HEK293 (cell line): ENCODE results near the gene CYB5B.

ENCODE experiments used
- CTCF ChIA-PET: fragments of 350-600 bp; formaldehyde crosslinking; extraction: SDS; loops from one replicate; lab custom pipeline; 2021; ENCODE audit warnings: antibody characterized with exemption; lab: Yijun Ruan, JAX
- POLR2A ChIA-PET: fragments of 300-600 bp; formaldehyde crosslinking; extraction: SDS; loops from one replicate; lab custom pipeline; 2020; ENCODE audit warnings: antibody characterized with exemption, inconsistent platforms; lab: Yijun Ruan, JAX
- H3K27ac ChIP-seq: fragments of 200-500 bp; sonication (Bioruptor generic); 2 replicates; pipeline ENCODE4 v1.5.1; 2014; ENCODE audit warnings: low read depth, low read length, control low read depth, inconsistent platforms; ENCODE audit errors: extremely low read depth
- H3K36me3 ChIP-seq, 2 experiments: fragments of 200-500 bp in 1 of 2; sonication (Bioruptor generic) in 1 of 2; 1 replicate in 1 of 2; 2 replicates in 1 of 2; pipeline ENCODE4 v1.5.1; 2014 to 2017; ENCODE audit warnings: inconsistent platforms in 2 of 2, low read length in 2 of 2; ENCODE audit not compliant: control insufficient read depth in 2 of 2, insufficient read depth in 1 of 2
- H3K4me1 ChIP-seq: fragments of 200-500 bp; sonication (Bioruptor generic); 2 replicates; pipeline ENCODE4 v1.5.1; 2014; ENCODE audit warnings: mild to moderate bottlenecking, low read length, inconsistent platforms; ENCODE audit not compliant: control insufficient read depth, insufficient read depth
- H3K4me3 ChIP-seq: 2 replicates; pipeline ENCODE4 v1.5.1; 2011; ENCODE audit warnings: low read depth, mild to moderate bottlenecking, control low read depth, low read length, moderate library complexity
- H3K9me3 ChIP-seq: fragments of 200-500 bp; sonication (Bioruptor generic); 2 replicates; pipeline ENCODE4 v1.5.1; 2014; ENCODE audit warnings: low read depth, low read length, inconsistent platforms; ENCODE audit not compliant: control insufficient read depth, insufficient read depth
- BCL11B ChIP-seq: fragments of 450-650 bp; formaldehyde crosslinking; IDR thresholded peaks from 2 replicates; pipeline ENCODE4 v1.5.1; 2016; ENCODE audit warnings: low read depth, missing biosample characterization, missing genetic modification characterization
- IKZF3 ChIP-seq: fragments of 450-650 bp; IDR thresholded peaks from 2 replicates; pipeline ENCODE4 v1.5.0; 2018; ENCODE audit warnings: missing biosample characterization, mild to moderate bottlenecking, missing genetic modification characterization, moderate library complexity
- MEIS1 ChIP-seq: sonication (generic); formaldehyde crosslinking; IDR thresholded peaks from 2 replicates; pipeline ENCODE4 v1.8.1; 2022; ENCODE audit warnings: missing genetic modification reagents, mild to moderate bottlenecking, borderline replicate concordance
- PRDM10 ChIP-seq: fragments of 450-650 bp; formaldehyde crosslinking; IDR thresholded peaks from 2 replicates; pipeline ENCODE4 v1.5.1; 2016; ENCODE audit warnings: missing biosample characterization, missing genetic modification characterization
- SCRT1 ChIP-seq: fragments of 450-650 bp; formaldehyde crosslinking; IDR thresholded peaks from 2 replicates; pipeline ENCODE4 v1.5.1; 2016; ENCODE audit warnings: missing biosample characterization, missing genetic modification characterization, borderline replicate concordance
- ZBTB6 ChIP-seq: fragments of 450-650 bp; formaldehyde crosslinking; IDR thresholded peaks from 2 replicates; pipeline ENCODE4 v1.5.1; 2017; ENCODE audit warnings: missing biosample characterization, missing genetic modification characterization
- ZBTB7A ChIP-seq: fragments of 450-650 bp; formaldehyde crosslinking; IDR thresholded peaks from 2 replicates; pipeline ENCODE4 v1.5.1; 2016; ENCODE audit warnings: low read depth, missing biosample characterization, missing genetic modification characterization
- ZNF223 ChIP-seq: fragments of 450-650 bp; formaldehyde crosslinking; IDR thresholded peaks from 2 replicates; pipeline ENCODE4 v1.5.1; 2016; ENCODE audit warnings: missing biosample characterization, missing genetic modification characterization
- ZNF23 ChIP-seq: fragments of 450-650 bp; formaldehyde crosslinking; IDR thresholded peaks from 2 replicates; pipeline ENCODE4 v1.5.1; 2016; ENCODE audit warnings: missing biosample characterization, missing genetic modification characterization, borderline replicate concordance
- ZNF324 ChIP-seq: fragments of 450-650 bp; formaldehyde crosslinking; IDR thresholded peaks from 2 replicates; pipeline ENCODE4 v1.5.1; 2016; ENCODE audit warnings: missing biosample characterization, missing genetic modification characterization
- ZNF362 ChIP-seq: fragments of 450-650 bp; formaldehyde crosslinking; IDR thresholded peaks from 2 replicates; pipeline ENCODE4 v1.5.1; 2016; ENCODE audit warnings: missing biosample characterization, missing genetic modification characterization
- ZNF433 ChIP-seq: fragments of 450-650 bp; formaldehyde crosslinking; IDR thresholded peaks from 2 replicates; pipeline ENCODE4 v1.5.1; 2016; ENCODE audit warnings: missing biosample characterization, missing genetic modification characterization, low read depth
- ZNF518A ChIP-seq: fragments of 450-650 bp; formaldehyde crosslinking; conservative IDR thresholded peaks from 2 replicates; pipeline ENCODE4 v1.5.1; 2016; ENCODE audit warnings: low read depth, missing biosample characterization, missing genetic modification characterization
- ZNF544 ChIP-seq: fragments of 450-650 bp; formaldehyde crosslinking; IDR thresholded peaks from 2 replicates; pipeline ENCODE4 v1.5.0; 2017; ENCODE audit warnings: missing biosample characterization, missing genetic modification characterization
- ZNF624 ChIP-seq: fragments of 450-650 bp; formaldehyde crosslinking; IDR thresholded peaks from 2 replicates; pipeline ENCODE4 v1.5.1; 2017; ENCODE audit warnings: missing biosample characterization, missing genetic modification characterization
- ZNF629 ChIP-seq: fragments of 450-650 bp; formaldehyde crosslinking; IDR thresholded peaks from 2 replicates; pipeline ENCODE4 v1.5.1; 2017; ENCODE audit warnings: missing biosample characterization, missing genetic modification characterization
- ZNF660 ChIP-seq: fragments of 450-650 bp; IDR thresholded peaks from 2 replicates; pipeline ENCODE4 v1.5.1; 2018; ENCODE audit warnings: missing biosample characterization, mild to moderate bottlenecking, missing genetic modification characterization
- ZNF670 ChIP-seq: fragments of 450-650 bp; formaldehyde crosslinking; IDR thresholded peaks from 2 replicates; pipeline ENCODE4 v1.5.1; 2016; ENCODE audit warnings: missing biosample characterization, missing genetic modification characterization, low read depth
- ZNF677 ChIP-seq: fragments of 450-650 bp; IDR thresholded peaks from 2 replicates; pipeline ENCODE4 v1.5.0; 2018; ENCODE audit warnings: missing biosample characterization, mild to moderate bottlenecking, missing genetic modification characterization, moderate library complexity
- ZSCAN4 ChIP-seq: fragments of 450-650 bp; formaldehyde crosslinking; IDR thresholded peaks from 2 replicates; pipeline ENCODE4 v1.5.1; 2017; ENCODE audit warnings: missing biosample characterization, missing genetic modification characterization

CYB5B gene

GRCh38 chr16:69469807-69470561 lies 45.6 kb downstream of the CYB5B start (continued):
- TF ChIP-seq ZNF629 (tag by site-specific recombination) (no peak), ZNF223 (no peak), ZSCAN4 (tag by site-specific recombination) (no peak), PRDM10 (tag by site-specific recombination) (no peak), MEIS1 (CRISPR knock-in tag) (no peak), BCL11B (tag by site-specific recombination) (no peak), ZNF23 (no peak), ZBTB6 (tag by site-specific recombination) (no peak)

- no peaks in the 10 kb centered on the region for H3K9me3 ChIP-seq
- no peak overlapping the region for H3K27ac ChIP-seq
- H3K36me3 ChIP-seq: no peaks in the 10 kb centered on the region
- H3K4me3 ChIP-seq: no peak overlapping the region
- CTCF ChIA-PET: no interaction called here
- peaks cover 7% of the 10 kb centered on the region for H3K4me1 ChIP-seq
- POLR2A ChIA-PET: no interaction called here
- TF ChIP-seq ZNF518A (tag by site-specific recombination): no peak
- TF ChIP-seq ZNF324 (tag by site-specific recombination): no peak
- TF ChIP-seq ZNF544 (tag by site-specific recombination): no peak
- TF ChIP-seq ZNF677 (tag by site-specific recombination): no peak
- no peak for TF ChIP-seq ZNF660 (tag by site-specific recombination)
- no peak for TF ChIP-seq ZNF362 (tag by site-specific recombination)
- TF ChIP-seq IKZF3 (tag by site-specific recombination): no peak
- TF ChIP-seq ZNF670 (tag by site-specific recombination): no peak
- no peak for TF ChIP-seq ZNF624 (tag by site-specific recombination)
- no peak for TF ChIP-seq ZBTB7A (tag by site-specific recombination)
- TF ChIP-seq ZNF433 (tag by site-specific recombination): no peak
- TF ChIP-seq ZNF23: no peak
- no peak for TF ChIP-seq PRDM10 (tag by site-specific recombination)
- TF ChIP-seq SCRT1 (tag by site-specific recombination): no peak
Measured at GRCh38 chr16:69471121-69471520, 46.7 kb downstream of the CYB5B start.
